Stimulated activated CD4-positive, alpha-beta T cell treated with anti-CD3 and anti-CD28 coated beads, Interleukin-12 subunit alpha, Interleukin-12 subunit beta, amount 100 ng/mL, for 24 hours (primary cell): ENCODE results near the gene MMP24.
"Not testable (repeated sequence)": the region's sequence is repeated elsewhere in the genome, so short reads cannot be mapped to it uniquely, and the experiment has no call there.

Experiments
- DNase-seq, 2 experiments: peaks; one replicate each; pipeline ENCODE4 v3.0.0-alpha.2; 2020; ENCODE audit warnings: low read depth in 2 of 2

The MMP24 gene

GRCh38 chr20:35216541-35216940 is 9.9 kb upstream of the MMP24 start:
- DNase-seq, result no peak

- no peak for DNase-seq
Observed at GRCh38 chr20:35223941-35224340, 2.5 kb upstream of the MMP24 start.

- DNase-seq, result no peak
Observed at GRCh38 chr20:35224536-35224935, 2.0 kb upstream of the MMP24 start.

- no peak for DNase-seq
Observed at GRCh38 chr20:35225319-35226125, 968 bp upstream of the MMP24 start.

- peak; percentile 3 to 17 for DNase-seq
Observed at GRCh38 chr20:35226884-35227681, 593 bp downstream of the MMP24 start.

GRCh38 chr20:35232575-35232974 is 6.1 kb downstream of the MMP24 start:
- DNase-seq, result no peak

- DNase-seq, result no peak
Observed at GRCh38 chr20:35235881-35236280, 9.4 kb downstream of the MMP24 start.

GRCh38 chr20:35237486-35237885 is 11.0 kb downstream of the MMP24 start:
- DNase-seq, result no peak

GRCh38 chr20:35238170-35238569 is 11.7 kb downstream of the MMP24 start:
- no peak for DNase-seq

- DNase-seq, result no peak
Observed at GRCh38 chr20:35238735-35239134, 12.2 kb downstream of the MMP24 start.

- no peak for DNase-seq
Observed at GRCh38 chr20:35240083-35240810, 13.8 kb downstream of the MMP24 start.

GRCh38 chr20:35240811-35241293 is 14.4 kb downstream of the MMP24 start:
- no peak for DNase-seq

- DNase-seq, result no peak
Observed at GRCh38 chr20:35243317-35243716, 16.8 kb downstream of the MMP24 start.

GRCh38 chr20:35243986-35244385 is 17.5 kb downstream of the MMP24 start:
- no peak for DNase-seq

- DNase-seq, result no peak
Observed at GRCh38 chr20:35246723-35247122, 20.2 kb downstream of the MMP24 start.

- no peak for DNase-seq
Observed at GRCh38 chr20:35248641-35249475, 22.4 kb downstream of the MMP24 start.

- DNase-seq, result no peak
Observed at GRCh38 chr20:35251613-35251940, 25.1 kb downstream of the MMP24 start.

- DNase-seq, result no peak
Observed at GRCh38 chr20:35252037-35252461, 25.6 kb downstream of the MMP24 start.

- DNase-seq, result not testable (repeated sequence)
Observed at GRCh38 chr20:35252598-35252997, 26.1 kb downstream of the MMP24 start.

- DNase-seq, result no peak
Observed at GRCh38 chr20:35253010-35253409, 26.5 kb downstream of the MMP24 start.

GRCh38 chr20:35254448-35254999 is 28.0 kb downstream of the MMP24 start:
- no peak for DNase-seq
